GM13976 (cell line): ENCODE measurements around the gene SOHLH1.

Source experiments
- DNase-seq: peaks from one replicate; pipeline ENCODE4 v3.0.0; 2012; ENCODE audit warnings: low spot score
- CTCF ChIP-seq: IDR thresholded peaks from 2 replicates; pipeline ENCODE4 v1.5.1; 2012; ENCODE audit warnings: borderline replicate concordance, mild to moderate bottlenecking; ENCODE audit not compliant: insufficient read depth; ENCODE audit errors: extremely low read depth, missing control alignments, control extremely low read depth
- in situ Hi-C: fragments of 300-500 bp; cut with MboI; formaldehyde crosslinking; loops from one replicate; pipeline ENCODE4 v1.12.0; 2022; ENCODE audit warnings: low sequenced_read_pairs, mixed read lengths, inconsistent platforms; ENCODE audit not compliant: unreplicated experiment

SOHLH1 gene

GRCh38 chr9:135719472-135719871 is 20.2 kb upstream of the SOHLH1 start:
- no peak for TF ChIP-seq CTCF
- no peak for DNase-seq
- in situ Hi-C loops, result no loop called here

- in situ Hi-C loops, result no loop called here
- DNase-seq, result no peak
- TF ChIP-seq CTCF, result no peak
These were observed 19.3 kb upstream of the SOHLH1 start for GRCh38 chr9:135718616-135719015.

GRCh38 chr9:135717410-135717809 is 18.1 kb upstream of the SOHLH1 start:
- DNase-seq, result no peak
- TF ChIP-seq CTCF, result no peak
- in situ Hi-C loops, result no loop called here

- no peak for DNase-seq
- TF ChIP-seq CTCF, result no peak
- in situ Hi-C loops, result no loop called here
These were observed 16.8 kb upstream of the SOHLH1 start for GRCh38 chr9:135716045-135716444.

GRCh38 chr9:135715056-135715595 is 15.8 kb upstream of the SOHLH1 start:
- no peak for TF ChIP-seq CTCF
- DNase-seq, result no peak
- in situ Hi-C loops, result no loop called here

- in situ Hi-C loops, result no loop called here
- DNase-seq, result no peak
- no peak for TF ChIP-seq CTCF
These were observed 15.2 kb upstream of the SOHLH1 start for GRCh38 chr9:135714242-135715055.
